ENCODE measurements around the gene KIF20A. TPM values are rescaled to one million over a fixed set of nuclear protein-coding genes. Genes with fewer than 3 reads are reported as not detected.
"Not testable (repeated sequence)": the region's sequence is repeated elsewhere in the genome, so short reads cannot be mapped to it uniquely, and the experiment has no call there.

Gene KIF20A
- total RNA-seq, 4 donors from 2014 or later = 0.44 to 9.4 (median 2.1) TPM; not detected in 1

- TF ChIP-seq POLR2A (IDR thresholded peaks at IDR 0.05) = no peak
- TF ChIP-seq EP300 (IDR thresholded peaks at IDR 0.05) = no peak
- Histone ChIP-seq H3K27me3 (no peaks in the 10 kb centered on the region), H3K9me3 (no peaks in the 10 kb centered on the region), H3K4me3 (peak overlapping the region in 2 of 4 donors; percentile 44 to 56), H3K27ac (no peak overlapping the region), H3K36me3 (peaks cover 0 to 5% (median 0%) of the 10 kb centered on the region in 3 donors), H3K4me1 (peaks cover 0 to 12% (median 0%) of the 10 kb centered on the region in 4 donors)
- no peak for DNase-seq (ENCODE audit: low spot score in 2 of 2)
- WGBS, 2 donors = 66 to 75% methylated on average over 3 of the region's 3 CpGs
Observed at GRCh38 chr5:138139781-138140090, 39.2 kb upstream of the KIF20A start.

- no peaks in the 10 kb centered on the region for H3K27me3 ChIP-seq
- H3K27ac ChIP-seq = no peak overlapping the region
- peaks cover 0 to 5% (median 0%) of the 10 kb centered on the region in 3 donors for H3K36me3 ChIP-seq
- H3K4me3 ChIP-seq = no peak overlapping the region
- H3K9me3 ChIP-seq = no peaks in the 10 kb centered on the region
- no peak for DNase-seq (ENCODE audit: low spot score in 2 of 2)
- TF ChIP-seq EP300 (IDR thresholded peaks at IDR 0.05) = no peak
- no peak for TF ChIP-seq POLR2A (IDR thresholded peaks at IDR 0.05)
- TF ChIP-seq CTCF (IDR thresholded peaks at IDR 0.05) = no peak
- peaks cover 0 to 12% (median 0%) of the 10 kb centered on the region in 4 donors for H3K4me1 ChIP-seq
- 66 to 77% methylated on average over 4 of the region's 4 CpGs for WGBS, 2 donors
Observed at GRCh38 chr5:138140268-138140667, 38.6 kb upstream of the KIF20A start.

DNA sequence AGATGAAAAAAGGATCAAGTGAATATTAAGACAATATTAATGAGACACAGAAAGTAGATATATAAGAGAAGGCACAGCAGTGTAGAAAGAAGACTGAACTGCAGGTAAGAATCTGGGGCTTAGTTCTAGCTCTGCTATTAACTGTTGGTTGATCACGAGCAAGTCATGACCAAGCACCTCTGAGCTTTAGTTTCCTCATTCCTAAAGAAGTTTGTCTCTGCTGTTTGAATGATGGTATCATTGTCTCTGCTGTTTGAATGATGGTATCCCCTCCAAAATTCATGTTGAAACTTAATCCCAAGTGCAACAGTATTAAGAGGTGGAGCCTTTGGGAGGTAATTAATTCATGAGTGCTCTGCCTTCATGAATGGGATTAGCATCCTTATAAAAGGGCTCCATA lies 37.2 kb upstream of the KIF20A start:
- Histone ChIP-seq H3K9me3 (no peaks in the 10 kb centered on the region), H3K27ac (no peak overlapping the region), H3K4me1 (peaks cover 0 to 12% (median 0%) of the 10 kb centered on the region in 4 donors), H3K36me3 (peaks cover 0 to 5% (median 0%) of the 10 kb centered on the region in 3 donors), H3K27me3 (no peaks in the 10 kb centered on the region), H3K4me3 (no peak overlapping the region)
- WGBS, 2 donors = 77 to 82% methylated on average over 1 of the region's 1 CpG
- DNase-seq (ENCODE audit: low spot score in 2 of 2) = no peak
- TF ChIP-seq EP300 (IDR thresholded peaks at IDR 0.05) (no peak), CTCF (IDR thresholded peaks at IDR 0.05) (no peak), POLR2A (IDR thresholded peaks at IDR 0.05) (no peak)

DNA sequence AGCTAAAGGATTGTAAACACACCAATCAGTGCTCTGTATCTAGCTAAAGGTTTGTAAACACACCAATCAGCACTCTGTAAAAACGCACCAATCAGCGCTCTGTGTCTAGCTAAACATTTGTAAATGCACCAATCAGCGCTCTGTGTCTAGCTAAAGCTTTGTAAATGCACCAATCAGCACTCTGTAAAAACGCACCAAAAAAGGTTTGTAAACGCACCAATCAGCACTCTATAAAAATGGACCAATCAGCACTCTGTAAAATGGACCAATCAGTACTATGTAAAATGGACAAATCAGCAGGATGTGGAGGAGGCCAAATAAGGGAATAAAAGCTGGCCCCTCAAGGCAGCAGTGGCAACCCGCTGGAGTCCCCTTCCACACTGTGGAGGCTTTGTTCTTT lies 35.3 kb upstream of the KIF20A start:
- not testable (repeated sequence) for H3K27ac ChIP-seq; H3K36me3 ChIP-seq; H3K9me3 ChIP-seq; DNase-seq (ENCODE audit: low spot score in 2 of 2); H3K4me1 ChIP-seq; H3K27me3 ChIP-seq; H3K4me3 ChIP-seq
- 85 to 86% methylated on average over 6 of the region's 6 CpGs for WGBS, 2 donors

DNA sequence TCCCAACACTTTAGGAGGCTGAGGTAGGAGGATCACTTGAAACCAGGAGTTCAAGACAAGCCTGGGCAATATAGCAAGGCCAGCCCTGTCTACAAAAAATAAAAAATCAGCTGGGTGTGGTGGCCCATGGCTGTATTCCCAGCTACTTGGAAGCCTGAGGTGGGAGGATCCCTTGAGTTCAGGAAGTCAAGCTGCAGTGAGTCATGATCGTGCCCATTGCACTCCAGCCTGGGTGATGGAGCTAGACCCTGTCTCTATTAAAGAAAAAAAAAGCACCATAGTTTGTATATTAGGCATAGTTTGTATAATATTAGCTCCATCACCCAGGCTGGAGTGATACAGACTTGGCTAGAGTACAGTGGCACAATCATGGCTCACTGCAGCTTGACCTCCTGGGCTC lies 30.1 kb upstream of the KIF20A start:
- no peak overlapping the region for H3K27ac ChIP-seq
- TF ChIP-seq POLR2A (IDR thresholded peaks at IDR 0.05) (no peak), EP300 (IDR thresholded peaks at IDR 0.05) (no peak), CTCF (IDR thresholded peaks at IDR 0.05) (no peak)
- no peaks in the 10 kb centered on the region for H3K27me3 ChIP-seq
- DNase-seq (ENCODE audit: low spot score in 2 of 2) = no peak
- WGBS, 2 donors = 36 to 53% methylated on average over 1 of the region's 1 CpG
- H3K4me1 ChIP-seq = no peaks in the 10 kb centered on the region
- H3K4me3 ChIP-seq = no peak overlapping the region
- no peaks in the 10 kb centered on the region for H3K9me3 ChIP-seq
- peaks cover 0 to 2% (median 0%) of the 10 kb centered on the region in 3 donors for H3K36me3 ChIP-seq

DNA sequence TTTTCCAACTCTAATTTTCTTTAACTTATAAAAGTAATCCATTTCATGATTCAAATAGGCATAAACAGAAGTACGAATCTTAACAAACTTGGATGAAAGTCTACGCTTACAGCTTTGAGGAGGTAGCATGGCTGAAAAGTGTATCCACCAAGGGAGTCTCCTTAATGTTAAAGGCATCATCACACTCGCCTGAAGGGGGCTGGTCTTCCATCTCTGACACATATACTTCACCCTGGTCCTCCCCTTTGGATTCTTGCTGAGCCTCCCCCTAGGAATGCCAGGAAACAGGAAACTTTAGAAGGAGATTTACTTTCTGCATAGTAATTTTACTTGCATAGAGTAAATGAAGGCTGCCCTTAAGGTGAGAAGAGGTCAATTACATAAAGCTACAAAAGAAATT lies 29.4 kb upstream of the KIF20A start:
- DNase-seq (ENCODE audit: low spot score in 2 of 2) = no peak
- no peak for TF ChIP-seq CTCF (IDR thresholded peaks at IDR 0.05)
- no peak for TF ChIP-seq EP300 (IDR thresholded peaks at IDR 0.05)
- TF ChIP-seq POLR2A (IDR thresholded peaks at IDR 0.05) = no peak
- Histone ChIP-seq H3K27ac (no peak overlapping the region), H3K27me3 (no peaks in the 10 kb centered on the region), H3K9me3 (no peaks in the 10 kb centered on the region), H3K4me3 (no peak overlapping the region), H3K4me1 (no peaks in the 10 kb centered on the region), H3K36me3 (no peaks in the 10 kb centered on the region)
- 50 to 55% methylated on average over 3 of the region's 3 CpGs for WGBS, 2 donors

- WGBS, 2 donors = 96% methylated on average over 9 of the region's 9 CpGs
- H3K4me1 ChIP-seq; H3K27me3 ChIP-seq; H3K27ac ChIP-seq; DNase-seq (ENCODE audit: low spot score in 2 of 2); H3K4me3 ChIP-seq; H3K9me3 ChIP-seq: not testable (repeated sequence)
- peaks cover 2 to 55% (median 22%) of the 10 kb centered on the region in 3 donors for H3K36me3 ChIP-seq
Observed at GRCh38 chr5:138155977-138156376, 22.9 kb upstream of the KIF20A start.

Measured in tibial nerve (tissue), 4 donors.